Measurements from ENCODE around the gene UGT1A4.
"Not testable (repeated sequence)": the region's sequence is repeated elsewhere in the genome, so short reads cannot be mapped to it uniquely, and the experiment has no call there.

Gene UGT1A4

DNA sequence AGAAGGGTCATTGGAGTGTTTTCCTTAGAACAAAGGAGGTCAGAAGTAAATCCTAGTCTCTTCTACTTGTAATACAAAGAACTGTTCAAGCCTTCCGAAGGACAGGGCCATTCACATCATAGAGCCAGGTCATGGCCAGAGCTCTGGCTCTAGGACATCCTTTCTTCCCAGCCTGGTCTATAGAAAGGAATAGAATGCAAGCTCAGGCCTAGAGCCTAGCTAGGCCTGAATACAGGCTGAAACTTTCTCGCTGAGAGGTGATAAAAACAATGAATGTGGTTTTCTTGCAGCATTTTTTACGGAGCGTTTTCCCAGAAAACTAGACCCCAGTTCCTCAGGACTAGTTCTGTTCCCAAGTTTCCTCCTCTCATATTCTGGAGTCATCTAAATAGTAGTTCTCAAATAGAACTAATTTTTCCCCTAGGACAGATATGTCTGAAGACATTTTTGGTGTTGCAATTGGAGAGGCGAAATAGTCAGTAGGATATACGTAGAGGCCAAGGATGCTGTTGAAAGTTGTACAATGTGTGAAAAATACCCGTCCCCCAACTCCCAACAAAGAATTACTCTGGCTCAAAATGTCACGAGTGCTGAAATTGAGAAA, 19.0 kb upstream of the UGT1A4 start:
- no peak for TF ChIP-seq CTCF (IDR thresholded peaks at IDR 0.05; ENCODE audit: low read depth, low read length)
- no peak for DNase-seq (ENCODE audit: extremely low read depth, low read depth)

DNA sequence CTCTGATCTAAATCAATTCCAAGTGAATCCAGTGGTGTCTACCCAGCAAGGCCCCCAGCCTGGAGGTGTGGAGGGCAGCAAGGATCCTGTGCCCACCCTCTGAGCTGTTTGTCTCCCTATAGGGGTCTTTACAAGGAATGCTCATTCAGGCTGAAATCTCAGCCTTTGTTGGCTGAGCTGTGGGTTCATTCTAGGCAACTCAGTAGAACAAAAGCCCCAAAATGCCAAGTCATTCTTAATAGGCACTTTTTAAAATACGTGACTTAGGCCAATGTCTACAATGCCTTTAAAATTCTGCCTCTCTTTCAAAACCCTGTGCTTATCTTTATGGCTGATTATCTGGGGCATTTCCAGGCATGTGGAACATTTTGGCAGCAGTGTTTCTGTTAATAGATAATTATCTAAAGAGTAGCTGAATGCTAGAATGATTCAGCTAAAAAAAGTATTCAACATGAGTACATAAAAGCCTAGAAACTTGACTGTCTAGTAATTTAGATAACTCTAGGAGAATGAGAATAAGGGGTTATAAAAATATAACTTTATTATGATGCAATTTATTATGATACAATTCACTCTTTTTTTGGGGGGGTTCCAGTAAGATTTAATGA, 18.4 kb upstream of the UGT1A4 start:
- TF ChIP-seq CTCF (IDR thresholded peaks at IDR 0.05; ENCODE audit: low read depth, low read length): no peak
- peak; percentile 64 for DNase-seq (ENCODE audit: extremely low read depth, low read depth)

DNA sequence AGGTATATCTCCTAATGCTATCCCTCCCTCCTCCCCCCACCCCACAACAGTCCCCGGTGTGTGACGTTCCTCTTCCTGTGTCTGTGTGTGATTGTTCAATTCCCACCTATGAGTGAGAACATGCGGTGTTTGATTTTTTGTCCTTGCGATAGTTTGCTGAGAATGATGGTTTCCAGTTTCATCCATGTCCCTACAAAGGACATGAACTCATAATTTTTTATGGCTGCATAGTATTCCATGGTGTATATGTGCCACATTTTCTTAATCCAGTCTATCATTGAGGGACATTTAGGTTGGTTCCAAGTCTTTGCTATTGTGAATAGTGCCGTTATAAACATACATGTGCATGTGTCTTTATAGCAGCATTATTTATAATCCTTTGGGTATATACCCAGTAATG, 17.7 kb upstream of the UGT1A4 start:
- not testable (repeated sequence) for DNase-seq (ENCODE audit: extremely low read depth, low read depth)

DNA sequence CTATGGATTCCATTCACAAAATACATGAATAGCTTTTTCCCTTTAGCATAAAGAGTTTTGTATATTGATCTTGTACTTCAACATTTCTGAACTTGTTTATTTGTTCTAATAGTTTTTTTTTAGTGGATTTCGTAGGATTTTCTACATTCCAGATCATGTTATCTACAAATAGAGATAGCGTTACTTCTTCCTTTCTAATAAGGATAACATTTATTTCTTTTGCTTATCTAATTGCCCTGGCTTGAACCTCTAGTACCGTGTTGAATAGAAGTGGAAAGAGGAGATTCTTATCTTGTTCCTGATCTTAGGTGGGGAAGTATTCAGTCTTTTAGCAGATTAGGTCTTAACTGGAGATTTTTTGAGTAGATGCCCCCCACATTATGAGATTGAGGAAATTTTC, 16.3 kb upstream of the UGT1A4 start:
- TF ChIP-seq CTCF (IDR thresholded peaks at IDR 0.05; ENCODE audit: low read depth, low read length): no peak
- DNase-seq (ENCODE audit: extremely low read depth, low read depth): no peak

- DNase-seq (ENCODE audit: extremely low read depth, low read depth): no peak
- no peak for TF ChIP-seq CTCF (IDR thresholded peaks at IDR 0.05; ENCODE audit: low read depth, low read length)
Observed at GRCh38 chr2:233705911-233706506, 12.5 kb upstream of the UGT1A4 start.

- no peak for TF ChIP-seq CTCF (IDR thresholded peaks at IDR 0.05; ENCODE audit: low read depth, low read length)
- DNase-seq (ENCODE audit: extremely low read depth, low read depth): peak; percentile 8
Observed at GRCh38 chr2:233706720-233707119, 11.8 kb upstream of the UGT1A4 start.

DNA sequence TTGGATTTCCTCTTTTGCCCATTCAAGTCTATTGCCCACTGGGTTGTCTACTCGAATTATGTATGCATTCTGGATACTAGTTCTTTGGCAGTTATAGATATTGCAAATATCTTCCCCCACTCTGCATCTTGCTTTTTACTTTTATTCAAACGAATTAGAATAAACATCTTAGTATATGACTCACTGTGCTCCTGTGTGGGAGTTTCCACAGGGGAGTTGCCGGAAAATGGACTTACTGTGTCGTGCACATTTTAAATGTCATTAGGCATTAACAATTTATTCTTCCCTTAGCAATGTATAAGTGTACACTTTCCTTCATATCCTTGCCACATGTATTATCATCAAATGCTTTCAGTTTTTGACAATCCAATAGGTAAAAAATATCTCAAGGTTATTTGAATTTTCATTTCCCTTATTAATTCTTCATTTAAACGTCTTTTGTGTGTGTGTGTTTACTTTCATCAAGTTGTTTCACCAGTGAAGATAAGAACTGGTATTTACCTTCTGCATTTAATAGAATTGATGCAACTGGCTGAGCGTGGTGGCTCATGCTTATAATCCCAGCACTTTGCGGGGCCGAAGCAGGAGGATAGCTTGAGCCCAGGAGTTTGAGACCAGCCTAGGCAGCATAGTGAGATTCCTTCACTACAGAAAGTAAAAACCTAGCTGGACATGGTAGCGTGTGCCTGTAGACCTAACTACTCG, 10.4 kb upstream of the UGT1A4 start:
- no peak for TF ChIP-seq CTCF (IDR thresholded peaks at IDR 0.05; ENCODE audit: low read depth, low read length)

More for the DNA sequence above, 10.4 kb upstream of the UGT1A4 start:
- DNase-seq (ENCODE audit: extremely low read depth, low read depth): no peak

Measured in AG09319 (cell line).